ENCODE results near the gene LYZL1.
"Not testable (repeated sequence)": the region's sequence is repeated elsewhere in the genome, so short reads cannot be mapped to it uniquely, and the experiment has no call there.

The LYZL1 gene

GRCh38 chr10:29263506-29263905 lies 25.4 kb upstream of the LYZL1 start:
- DNase-seq (ENCODE audit: low read depth in 2 of 2): no peak

- DNase-seq (ENCODE audit: low read depth in 2 of 2): no peak
Observed at GRCh38 chr10:29265210-29265768, 23.6 kb upstream of the LYZL1 start.

- DNase-seq (ENCODE audit: low read depth in 2 of 2): no peak
Observed at GRCh38 chr10:29266641-29267040, 22.2 kb upstream of the LYZL1 start.

GRCh38 chr10:29268011-29268410 lies 20.9 kb upstream of the LYZL1 start:
- no peak for DNase-seq (ENCODE audit: low read depth in 2 of 2)

GRCh38 chr10:29269486-29269885 lies 19.4 kb upstream of the LYZL1 start:
- no peak for DNase-seq (ENCODE audit: low read depth in 2 of 2)

GRCh38 chr10:29270883-29271282 lies 18.0 kb upstream of the LYZL1 start:
- DNase-seq (ENCODE audit: low read depth in 2 of 2): no peak

GRCh38 chr10:29271877-29272276 lies 17.0 kb upstream of the LYZL1 start:
- DNase-seq (ENCODE audit: low read depth in 2 of 2): no peak

GRCh38 chr10:29273478-29273877 lies 15.4 kb upstream of the LYZL1 start:
- no peak for DNase-seq (ENCODE audit: low read depth in 2 of 2)

GRCh38 chr10:29276251-29276850 lies 12.5 kb upstream of the LYZL1 start:
- no peak for DNase-seq (ENCODE audit: low read depth in 2 of 2)

GRCh38 chr10:29277296-29277695 lies 11.6 kb upstream of the LYZL1 start:
- DNase-seq (ENCODE audit: low read depth in 2 of 2): no peak

GRCh38 chr10:29279779-29280487 lies 8.9 kb upstream of the LYZL1 start:
- no peak for DNase-seq (ENCODE audit: low read depth in 2 of 2)

GRCh38 chr10:29280488-29280840 lies 8.4 kb upstream of the LYZL1 start:
- no peak for DNase-seq (ENCODE audit: low read depth in 2 of 2)

GRCh38 chr10:29285624-29286051 lies 3.2 kb upstream of the LYZL1 start:
- no peak for DNase-seq (ENCODE audit: low read depth in 2 of 2)

- DNase-seq (ENCODE audit: low read depth in 2 of 2): no peak
Observed at GRCh38 chr10:29287635-29288034, 1.2 kb upstream of the LYZL1 start.

GRCh38 chr10:29291561-29291960 lies 2.7 kb downstream of the LYZL1 start:
- not testable (repeated sequence) for DNase-seq (ENCODE audit: low read depth in 2 of 2)

GRCh38 chr10:29292406-29292805 lies 3.5 kb downstream of the LYZL1 start:
- not testable (repeated sequence) for DNase-seq (ENCODE audit: low read depth in 2 of 2)

GRCh38 chr10:29295813-29296212 lies 6.9 kb downstream of the LYZL1 start:
- DNase-seq (ENCODE audit: low read depth in 2 of 2): no peak

- DNase-seq (ENCODE audit: low read depth in 2 of 2): no peak
Observed at GRCh38 chr10:29297678-29298077, 8.8 kb downstream of the LYZL1 start.

- no peak for DNase-seq (ENCODE audit: low read depth in 2 of 2)
Observed at GRCh38 chr10:29301359-29301910, 12.6 kb downstream of the LYZL1 start.

- DNase-seq (ENCODE audit: low read depth in 2 of 2): no peak
Observed at GRCh38 chr10:29302499-29302898, 13.6 kb downstream of the LYZL1 start.

GRCh38 chr10:29304264-29304994 lies 15.6 kb downstream of the LYZL1 start:
- no peak for DNase-seq (ENCODE audit: low read depth in 2 of 2)

- no peak for DNase-seq (ENCODE audit: low read depth in 2 of 2)
Observed at GRCh38 chr10:29304995-29305335, 16.1 kb downstream of the LYZL1 start.

- no peak for DNase-seq (ENCODE audit: low read depth in 2 of 2)
Observed at GRCh38 chr10:29306688-29307087, 17.8 kb downstream of the LYZL1 start.
